ENCODE results near the gene ELOVL5. TPM values are rescaled to one million over a fixed set of nuclear protein-coding genes. Genes with fewer than 3 reads are reported as not detected.

ELOVL5 gene
- total RNA-seq, 2 donors from 2014 or later: 103 to 108 TPM

GRCh38 chr6:53290537-53291510, 57.9 kb downstream of the ELOVL5 start:
- no peak for DNase-seq
- H3K36me3 Mint-ChIP-seq (ENCODE audit: low read depth): peaks cover 34% of the 10 kb centered on the region
- WGBS, 2 experiments (ENCODE audit: insufficient coverage in 1 of 2, insufficient read length in 1 of 2): 80% methylated on average over 2 of the region's 2 CpGs; no CpG with 5 or more reads in 1 of the 2 experiments
- H3K36me3 ChIP-seq (ENCODE audit: control insufficient read depth, insufficient read depth, low read length): peaks cover 29% of the 10 kb centered on the region
- peak; percentile 12 for TF ChIP-seq CTCF (conservative IDR thresholded peaks at IDR 0.05)
- no peak overlapping the region for H3K27ac ChIP-seq (ENCODE audit: low read depth, low read length)
- no peaks in the 10 kb centered on the region for H3K9me3 ChIP-seq (ENCODE audit: control insufficient read depth, low read length)
- H3K4me1 ChIP-seq (ENCODE audit: control insufficient read depth, insufficient read depth, low read length): no peaks in the 10 kb centered on the region
- H3K27ac Mint-ChIP-seq: no peak overlapping the region
- no peak overlapping the region for H3K4me3 Mint-ChIP-seq
- no peaks in the 10 kb centered on the region for H3K27me3 ChIP-seq (ENCODE audit: control insufficient read depth, insufficient read depth, low read length, poor library complexity, severe bottlenecking)
- H3K4me1 Mint-ChIP-seq: peaks cover 18% of the 10 kb centered on the region
- H3K9ac ChIP-seq (ENCODE audit: extremely low read depth, low read length, poor library complexity, severe bottlenecking): no peak overlapping the region
- no peaks in the 10 kb centered on the region for H3K27me3 Mint-ChIP-seq (ENCODE audit: insufficient read depth)
- H3K9me3 Mint-ChIP-seq: no peaks in the 10 kb centered on the region
- no peak overlapping the region for H3K4me3 ChIP-seq (ENCODE audit: low read length)

- Mint-ChIP-seq H3K27ac (peak overlapping the region; percentile 86), H3K9me3 (no peaks in the 10 kb centered on the region), H3K27me3 (ENCODE audit: insufficient read depth) (no peaks in the 10 kb centered on the region), H3K4me3 (no peak overlapping the region), H3K36me3 (ENCODE audit: low read depth) (peaks cover 34% of the 10 kb centered on the region), H3K4me1 (peaks cover 15% of the 10 kb centered on the region)
- TF ChIP-seq CTCF (conservative IDR thresholded peaks at IDR 0.05): no peak
- no peaks in the 10 kb centered on the region for H3K9me3 ChIP-seq (ENCODE audit: control insufficient read depth, low read length)
- peak; percentile 61 for DNase-seq
- no peaks in the 10 kb centered on the region for H3K4me1 ChIP-seq (ENCODE audit: control insufficient read depth, insufficient read depth, low read length)
- 66 to 77% methylated on average over 8 to 9 of the region's 9 CpGs for WGBS, 2 experiments (ENCODE audit: insufficient coverage in 1 of 2, insufficient read length in 1 of 2)
- H3K27ac ChIP-seq (ENCODE audit: low read depth, low read length): peak overlapping the region; percentile 86
- H3K9ac ChIP-seq (ENCODE audit: extremely low read depth, low read length, poor library complexity, severe bottlenecking): no peak overlapping the region
- H3K4me3 ChIP-seq (ENCODE audit: low read length): no peak overlapping the region
- H3K36me3 ChIP-seq (ENCODE audit: control insufficient read depth, insufficient read depth, low read length): peaks cover 33% of the 10 kb centered on the region
- no peaks in the 10 kb centered on the region for H3K27me3 ChIP-seq (ENCODE audit: control insufficient read depth, insufficient read depth, low read length, poor library complexity, severe bottlenecking)
Measured at GRCh38 chr6:53287336-53288225, 61.2 kb downstream of the ELOVL5 start.

DNA sequence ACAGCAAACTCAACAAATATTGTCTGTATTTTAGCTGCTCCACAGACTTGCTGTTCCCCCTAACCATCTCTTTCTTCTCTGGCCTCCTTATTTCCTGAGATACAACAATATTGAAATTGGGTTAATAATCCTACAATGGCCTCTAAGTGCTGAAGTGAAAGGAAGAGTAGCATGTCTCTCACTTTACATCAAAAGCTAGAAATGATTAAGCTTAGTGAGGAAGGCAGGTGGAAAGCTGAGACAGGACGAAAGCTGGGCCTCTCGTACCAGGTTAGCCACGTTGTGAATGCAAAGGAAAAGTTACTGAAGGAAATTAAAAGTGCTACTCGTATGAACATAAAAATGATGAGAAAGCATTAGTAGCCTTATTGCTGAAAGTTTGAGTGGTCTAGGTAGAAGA, 63.8 kb downstream of the ELOVL5 start:
- Mint-ChIP-seq H3K9me3 (no peaks in the 10 kb centered on the region), H3K27me3 (ENCODE audit: insufficient read depth) (no peaks in the 10 kb centered on the region), H3K4me3 (no peak overlapping the region), H3K36me3 (ENCODE audit: low read depth) (peaks cover 28% of the 10 kb centered on the region), H3K27ac (no peak overlapping the region), H3K4me1 (peaks cover 15% of the 10 kb centered on the region)
- TF ChIP-seq CTCF (conservative IDR thresholded peaks at IDR 0.05): no peak
- Histone ChIP-seq H3K4me3 (ENCODE audit: low read length) (no peak overlapping the region), H3K4me1 (ENCODE audit: control insufficient read depth, insufficient read depth, low read length) (no peaks in the 10 kb centered on the region), H3K27ac (ENCODE audit: low read depth, low read length) (no peak overlapping the region), H3K27me3 (ENCODE audit: control insufficient read depth, insufficient read depth, low read length, poor library complexity, severe bottlenecking) (no peaks in the 10 kb centered on the region), H3K9me3 (ENCODE audit: control insufficient read depth, low read length) (no peaks in the 10 kb centered on the region), H3K9ac (ENCODE audit: extremely low read depth, low read length, poor library complexity, severe bottlenecking) (no peak overlapping the region), H3K36me3 (ENCODE audit: control insufficient read depth, insufficient read depth, low read length) (peaks cover 22% of the 10 kb centered on the region)
- DNase-seq: no peak
- 92 to 100% methylated on average over 2 to 4 of the region's 4 CpGs for WGBS, 2 experiments (ENCODE audit: insufficient coverage in 1 of 2, insufficient read length in 1 of 2)
